ENCODE results near the gene GPR62.
"Not testable (repeated sequence)": the region's sequence is repeated elsewhere in the genome, so short reads cannot be mapped to it uniquely, and the experiment has no call there.

Gene GPR62

DNA sequence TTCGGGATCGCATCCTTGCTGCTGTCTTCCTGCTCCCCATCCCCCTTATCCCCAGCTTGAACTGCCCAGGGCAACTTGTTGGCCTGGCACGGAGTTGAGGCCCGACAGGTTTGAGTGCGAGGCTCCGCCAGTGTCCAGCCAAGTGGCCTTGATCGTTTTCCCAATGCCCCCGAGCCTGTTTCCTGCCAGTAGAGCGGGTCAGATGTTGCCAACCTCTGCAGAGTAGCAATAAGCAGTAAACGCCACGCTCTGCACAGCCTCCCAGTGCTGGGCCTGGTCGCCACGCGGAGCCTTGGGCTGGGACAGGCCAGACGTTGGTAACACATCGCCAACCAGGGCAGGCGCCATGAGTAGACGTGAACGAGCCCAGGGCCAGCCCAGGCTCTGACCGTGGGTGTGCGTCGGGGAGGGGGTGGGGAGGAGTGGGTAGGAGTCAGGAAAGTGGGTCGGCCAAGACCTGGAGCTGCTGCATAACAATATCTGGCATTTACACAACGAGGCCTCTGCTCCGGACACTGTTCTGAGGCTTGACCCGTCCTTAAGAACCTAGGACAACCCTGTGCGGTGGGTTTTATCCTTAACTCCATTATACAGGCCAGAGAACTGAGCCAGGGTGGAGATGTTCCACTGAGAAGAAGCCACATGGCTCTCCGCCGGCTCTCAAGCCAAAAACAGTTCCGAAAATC is 19.2 kb downstream of the GPR62 start:
- DNase-seq = peak; percentile 51

DNA sequence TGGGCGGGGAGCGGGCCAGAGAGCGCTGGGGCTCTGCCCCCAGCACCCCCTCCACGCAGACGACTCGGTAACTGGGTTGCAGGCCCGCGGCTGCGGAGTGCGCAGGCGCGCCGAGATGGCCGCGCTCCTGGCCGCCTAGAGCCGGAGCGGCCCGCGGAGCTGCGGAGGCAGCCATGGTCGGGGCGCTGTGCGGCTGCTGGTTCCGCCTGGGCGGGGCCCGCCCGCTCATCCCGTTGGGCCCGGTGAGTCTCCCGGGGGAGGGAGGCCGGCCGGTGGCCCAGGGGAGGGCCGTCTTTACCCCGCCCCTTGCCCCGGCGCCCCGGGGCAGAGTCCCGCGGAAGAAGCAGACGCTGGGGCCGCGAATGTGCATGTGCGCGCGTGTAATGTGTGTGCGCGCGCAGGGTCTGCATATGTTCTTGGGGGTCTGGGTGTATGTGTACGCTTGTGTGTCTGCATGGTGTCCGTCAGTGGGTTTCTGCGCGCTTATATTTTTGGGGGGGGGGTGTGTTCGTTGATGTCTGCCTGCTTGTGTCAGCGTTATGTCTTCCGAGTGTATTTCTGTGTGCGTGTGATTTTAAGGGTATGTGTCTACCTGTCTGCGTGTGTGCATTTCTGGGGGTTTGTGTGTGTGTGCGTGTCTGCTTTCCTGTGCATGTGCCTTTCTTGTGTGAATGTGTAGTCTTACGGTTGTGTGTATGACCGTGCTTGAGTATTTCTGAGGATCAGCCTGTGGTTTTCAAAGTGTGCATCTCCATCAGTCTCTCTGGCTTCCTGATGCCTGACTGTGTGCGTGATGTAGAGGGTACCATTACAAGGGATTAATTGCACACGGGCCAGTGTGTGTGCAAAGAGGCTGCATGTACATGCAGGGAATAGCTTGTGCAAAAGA is 20.0 kb downstream of the GPR62 start, which contains the start of gene ABHD14A:
ABHD14A (plus strand) TSS at position 102 of the 889 bp plus-strand sequence; CDS start at position 174, 72 bp downstream.
- peak; percentile 69 for DNase-seq

DNA sequence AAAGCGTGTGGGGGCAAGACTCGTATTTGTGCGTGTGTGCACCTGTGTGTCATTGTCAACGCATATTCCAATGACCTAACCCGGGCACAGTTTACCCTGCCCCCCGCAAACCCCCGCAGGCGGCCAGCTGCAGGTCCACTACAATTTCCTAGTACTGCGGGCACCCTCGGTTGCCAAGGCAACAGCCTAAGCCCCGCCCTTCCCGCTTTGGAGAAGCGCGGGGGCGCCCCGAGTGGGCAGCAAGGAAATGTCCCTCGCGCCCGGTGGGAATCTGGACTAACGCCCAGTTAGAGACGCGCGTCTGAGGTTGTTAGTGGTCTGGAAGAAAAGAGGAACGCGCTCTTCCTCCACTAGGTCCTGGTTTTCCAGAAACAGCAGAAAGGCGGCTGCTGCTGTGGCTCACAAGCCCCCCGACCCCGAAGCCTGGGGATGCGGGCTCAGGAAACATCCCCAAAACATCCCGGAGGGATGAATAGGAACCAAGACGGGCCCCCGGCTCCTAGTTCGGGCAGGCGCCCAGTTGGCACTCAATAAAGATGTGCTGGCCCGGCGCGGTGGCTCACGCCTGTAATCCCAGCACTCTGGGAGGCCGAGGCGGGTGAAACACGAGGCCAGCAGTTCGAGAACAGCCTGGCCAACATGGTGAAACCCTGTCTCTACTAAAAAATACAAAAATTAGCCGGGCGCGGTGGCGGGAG is 20.8 kb downstream of the GPR62 start:
- DNase-seq = peak; percentile 81

DNA sequence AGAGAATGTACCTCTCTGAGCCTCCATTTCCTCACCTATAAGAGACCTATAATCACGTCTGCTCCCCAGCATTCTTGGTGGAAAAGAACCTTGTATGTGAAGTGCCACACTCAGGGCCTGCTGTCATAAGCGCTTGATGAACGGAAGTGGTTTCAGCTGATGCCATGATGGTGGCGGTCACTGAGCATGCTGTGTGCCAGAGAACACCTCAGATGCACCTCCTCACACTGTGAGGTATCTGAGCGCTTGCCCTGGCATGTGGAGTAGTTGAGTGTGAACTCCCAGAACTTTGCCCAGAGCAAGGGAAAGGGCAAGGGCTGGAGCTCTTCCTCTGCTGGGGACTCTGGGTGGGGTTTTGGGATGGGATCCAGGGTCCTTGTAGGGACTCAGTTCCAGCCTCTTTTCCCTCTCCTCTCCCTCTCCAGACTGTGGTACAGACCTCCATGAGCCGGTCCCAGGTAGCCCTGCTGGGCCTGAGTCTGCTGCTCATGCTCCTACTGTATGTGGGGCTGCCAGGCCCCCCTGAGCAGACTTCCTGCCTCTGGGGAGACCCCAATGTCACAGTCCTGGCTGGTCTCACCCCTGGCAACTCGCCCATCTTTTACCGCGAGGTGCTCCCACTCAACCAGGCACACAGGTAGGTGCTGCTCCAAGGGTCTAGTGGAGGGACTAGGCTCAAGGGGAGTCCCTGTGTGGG is 22.4 kb downstream of the GPR62 start:
- DNase-seq = no peak

- no peak for DNase-seq
These were observed 22.9 kb downstream of the GPR62 start for GRCh38 chr3:51978143-51978502.

DNA sequence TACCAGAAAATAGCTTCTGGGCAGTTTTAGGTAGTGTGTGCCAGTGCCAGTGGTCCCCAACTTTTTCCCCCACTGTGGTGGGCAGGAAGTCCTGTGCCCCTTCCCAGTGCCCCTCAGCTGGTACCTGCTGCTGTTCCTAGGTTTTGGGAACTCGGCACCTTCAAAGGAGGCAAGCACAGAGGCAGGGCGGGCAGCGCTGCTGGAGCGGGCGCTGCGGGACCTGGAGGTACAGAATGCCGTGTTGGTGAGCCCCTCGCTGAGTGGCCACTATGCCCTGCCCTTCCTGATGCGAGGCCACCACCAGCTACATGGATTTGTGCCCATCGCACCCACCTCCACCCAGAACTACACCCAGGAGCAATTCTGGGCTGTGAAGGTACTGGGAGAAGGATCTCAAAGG is 25.1 kb downstream of the GPR62 start:
- no peak for DNase-seq

DNA sequence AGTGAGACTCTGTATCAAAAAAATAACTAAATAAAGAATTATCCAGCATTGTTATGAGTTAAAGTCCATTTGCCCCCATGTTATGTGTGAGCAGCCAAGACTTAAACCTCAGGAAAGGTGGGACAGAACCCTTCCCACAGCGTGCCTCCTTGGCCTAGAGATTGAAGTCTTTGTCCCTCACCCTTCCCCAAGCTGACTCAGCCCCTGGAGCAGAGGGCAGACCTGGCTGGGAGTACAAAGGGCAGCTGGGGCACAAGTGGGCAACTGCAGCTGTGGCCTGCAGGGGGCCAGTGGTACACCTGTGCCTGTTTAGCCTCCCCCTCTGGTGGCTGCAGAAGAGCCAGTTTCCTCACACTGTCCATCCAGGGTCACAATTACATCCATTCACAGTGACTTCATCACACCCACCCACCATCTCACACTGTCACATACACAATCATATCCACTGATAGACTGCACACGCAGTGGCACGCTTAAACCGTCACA is 27.2 kb downstream of the GPR62 start:
- DNase-seq = peak; percentile 70

- DNase-seq = peak; percentile 87
These were observed 27.8 kb downstream of the GPR62 start, which contains the start of gene ACY1 for GRCh38 chr3:51982838-51983577. Gene ACY1 (plus strand): TSS chr3:51983535. CDS start chr3:51984065, 530 bp downstream.

- no peak for DNase-seq
These were observed 28.5 kb downstream of the GPR62 start for GRCh38 chr3:51983578-51984268.

GRCh38 chr3:51984269-51984647 is 29.1 kb downstream of the GPR62 start:
- DNase-seq = no peak

- DNase-seq = no peak
These were observed 29.9 kb downstream of the GPR62 start for GRCh38 chr3:51985063-51985462.

- DNase-seq = no peak
These were observed 31.1 kb downstream of the GPR62 start for GRCh38 chr3:51986010-51986947.

DNA sequence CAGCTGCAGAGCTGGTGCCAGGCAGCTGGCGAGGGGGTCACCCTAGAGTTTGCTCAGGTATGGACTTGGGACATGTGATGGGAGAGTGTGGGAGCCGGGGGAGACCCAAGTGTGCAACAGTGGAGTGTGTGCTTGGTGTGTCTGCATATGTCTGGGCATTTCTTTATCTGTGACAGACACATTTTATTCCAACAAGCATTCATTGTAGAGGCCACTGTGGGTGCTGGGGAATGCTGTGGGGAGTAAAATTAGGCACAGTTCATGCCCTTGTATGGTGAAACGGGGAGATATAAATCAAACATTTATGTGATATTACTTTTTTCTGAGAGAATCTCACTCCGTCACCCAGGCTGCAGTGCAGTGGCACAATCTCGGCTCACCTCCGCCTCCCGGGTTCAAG is 32.4 kb downstream of the GPR62 start:
- DNase-seq = no peak

GRCh38 chr3:51988286-51989146 is 33.3 kb downstream of the GPR62 start:
- DNase-seq = no peak

- DNase-seq = not testable (repeated sequence)
These were observed 35.4 kb downstream of the GPR62 start for GRCh38 chr3:51990501-51990971.

DNA sequence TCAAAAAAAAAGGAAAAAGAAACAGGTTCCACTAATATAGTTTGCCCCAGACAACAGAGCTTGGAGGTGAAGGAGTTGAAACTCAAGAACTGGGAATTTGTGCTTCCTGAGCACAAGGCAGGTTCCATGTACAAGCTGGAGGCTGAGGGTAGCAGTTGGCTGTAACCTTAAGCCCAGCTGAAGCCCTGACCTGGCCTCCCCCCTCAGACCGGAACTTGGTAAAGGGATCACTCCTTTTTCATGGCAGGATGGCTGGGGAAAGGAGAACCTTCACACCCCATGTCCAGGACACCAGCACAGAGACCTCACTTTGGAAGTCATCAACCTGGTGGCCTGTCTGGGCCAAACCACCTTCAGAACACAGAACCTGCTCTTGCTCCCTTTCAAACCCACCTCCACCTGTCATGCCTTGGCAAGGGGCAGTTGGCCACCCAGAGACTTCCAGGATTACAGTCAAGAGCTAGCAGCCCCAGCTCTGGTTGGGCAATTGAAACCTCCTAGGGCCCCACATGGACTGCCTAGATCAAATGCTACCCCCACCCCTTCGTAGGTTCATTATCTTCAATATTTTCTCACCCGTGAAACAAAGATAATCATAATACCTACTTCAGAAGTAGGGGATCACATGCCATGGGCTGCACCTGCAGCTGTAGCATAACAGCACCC is 37.0 kb downstream of the GPR62 start:
- no peak for DNase-seq

- not testable (repeated sequence) for DNase-seq
These were observed 38.5 kb downstream of the GPR62 start for GRCh38 chr3:51993657-51994056.

DNA sequence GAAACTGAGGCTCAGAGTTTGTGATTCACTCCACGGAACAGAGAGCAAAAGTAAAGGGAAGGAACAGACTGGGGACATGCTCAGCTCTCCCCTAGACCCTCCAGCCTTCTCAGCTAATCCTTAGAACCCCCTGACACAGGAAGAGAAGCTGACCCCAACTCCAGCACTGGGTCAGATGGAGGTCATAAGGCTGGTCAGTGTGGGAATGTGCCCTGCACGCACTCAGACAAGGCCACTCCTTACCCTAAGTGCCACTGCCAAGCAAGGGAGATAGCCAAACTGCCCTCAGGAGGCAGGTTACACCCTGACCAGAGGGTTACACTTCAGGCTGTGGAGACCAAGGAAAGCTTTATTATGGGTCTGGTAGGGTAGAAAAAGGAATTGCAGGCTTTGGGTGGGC is 39.3 kb downstream of the GPR62 start:
- DNase-seq = no peak
